WTC11 (cell line): Measurements from ENCODE around the gene POLG. TPM values are rescaled to one million over a fixed set of nuclear protein-coding genes. Genes with fewer than 3 reads are reported as not detected.

Source experiments
- ATAC-seq: fragments of 200-7000 bp; cut with Tn5 transposase; 2 replicates; pipeline ENCODE4 v1.10.0; 2021; ENCODE audit warnings: mild to moderate bottlenecking, moderate library complexity
- CTCF ChIA-PET: fragments of 300-600 bp; sonication (Branson Sonifier 250); formaldehyde crosslinking; loops from one replicate; lab custom pipeline; 2021; ENCODE audit warnings: antibody characterized with exemption; lab: Charles Lee
- POLR2A ChIA-PET: fragments of 350-600 bp; sonication (Branson Sonifier 250); formaldehyde crosslinking; loops from one replicate; lab custom pipeline; 2021; ENCODE audit warnings: antibody characterized with exemption; lab: Charles Lee
- DNase-seq: peaks from one replicate; pipeline ENCODE4 v3.0.0; 2021; ENCODE audit warnings: low spot score
- H3K27ac Mint-ChIP-seq: 2 replicates; pipeline ENCODE4 v1.8.0; 2021; ENCODE audit warnings: mixed read lengths
- H3K27me3 Mint-ChIP-seq: 2 replicates; pipeline ENCODE4 v1.8.0; 2021; ENCODE audit warnings: low read depth, mild to moderate bottlenecking, moderate library complexity, mixed read lengths
- H3K36me3 Mint-ChIP-seq: 2 replicates; pipeline ENCODE4 v1.8.0; 2021; ENCODE audit warnings: mixed read lengths
- H3K4me1 Mint-ChIP-seq: 2 replicates; pipeline ENCODE4 v1.8.0; 2022; ENCODE audit warnings: mixed read lengths
- H3K4me3 Mint-ChIP-seq: 2 replicates; pipeline ENCODE4 v1.8.0; 2021; ENCODE audit warnings: mild to moderate bottlenecking, moderate library complexity, mixed read lengths
- H3K9me3 Mint-ChIP-seq: 2 replicates; pipeline ENCODE4 v1.8.0; 2021; ENCODE audit warnings: mixed read lengths
- CREM ChIP-seq: sonication (generic); formaldehyde crosslinking; IDR thresholded peaks from 2 replicates; pipeline ENCODE4 v1.8.1; 2022; ENCODE audit warnings: mild to moderate bottlenecking, missing genetic modification reagents, moderate library complexity
- E2F1 ChIP-seq: sonication (generic); formaldehyde crosslinking; IDR thresholded peaks from 2 replicates; pipeline ENCODE4 v1.8.0; 2022; ENCODE audit warnings: mild to moderate bottlenecking, missing genetic modification reagents
- E2F4 ChIP-seq: sonication (generic); formaldehyde crosslinking; IDR thresholded peaks from 2 replicates; pipeline ENCODE4 v1.8.1; 2022; ENCODE audit warnings: low read depth, mild to moderate bottlenecking, moderate library complexity, missing genetic modification reagents, borderline replicate concordance
- GABPB1 ChIP-seq: sonication (generic); formaldehyde crosslinking; IDR thresholded peaks from 2 replicates; pipeline ENCODE4 v1.8.1; 2023; ENCODE audit warnings: mild to moderate bottlenecking, missing genetic modification reagents
- JAZF1 ChIP-seq: fragments of 250-450 bp; sonication (Bioruptor Pico); IDR thresholded peaks from 2 replicates; pipeline ENCODE4 v1.9.0; 2021; ENCODE audit warnings: moderate library complexity, mild to moderate bottlenecking, inconsistent platforms
- MAX ChIP-seq: sonication (generic); formaldehyde crosslinking; IDR thresholded peaks from 2 replicates; pipeline ENCODE4 v1.8.0; 2022; ENCODE audit warnings: mild to moderate bottlenecking, missing genetic modification reagents
- MYBL2 ChIP-seq: sonication (generic); formaldehyde crosslinking; IDR thresholded peaks from 2 replicates; pipeline ENCODE4 v1.8.1; 2023; ENCODE audit warnings: mild to moderate bottlenecking, moderate library complexity, missing genetic modification reagents
- NFYB ChIP-seq: sonication (generic); formaldehyde crosslinking; conservative IDR thresholded peaks from 2 replicates; pipeline ENCODE4 v1.8.0; 2022; ENCODE audit warnings: low read depth, missing genetic modification reagents
- NR2C2 ChIP-seq: sonication (generic); formaldehyde crosslinking; IDR thresholded peaks from 2 replicates; pipeline ENCODE4 v1.8.0; 2022; ENCODE audit warnings: mild to moderate bottlenecking, missing genetic modification reagents
- RELA ChIP-seq: sonication (generic); formaldehyde crosslinking; IDR thresholded peaks from 2 replicates; pipeline ENCODE4 v1.8.1; 2022; ENCODE audit warnings: missing genetic modification reagents, mild to moderate bottlenecking, borderline replicate concordance
- RORB ChIP-seq: fragments of 250-450 bp; sonication (Bioruptor Pico); IDR thresholded peaks from 2 replicates; pipeline ENCODE4 v1.9.0; 2021; ENCODE audit warnings: mild to moderate bottlenecking
- SMAD3 ChIP-seq: sonication (generic); formaldehyde crosslinking; IDR thresholded peaks from 2 replicates; pipeline ENCODE4 v1.8.0; 2022; ENCODE audit warnings: missing genetic modification reagents, mild to moderate bottlenecking, borderline replicate concordance
- SMAD4 ChIP-seq: sonication (generic); formaldehyde crosslinking; IDR thresholded peaks from 2 replicates; pipeline ENCODE4 v1.8.0; 2022; ENCODE audit warnings: mild to moderate bottlenecking, missing genetic modification reagents
- TEAD1 ChIP-seq: sonication (generic); formaldehyde crosslinking; IDR thresholded peaks from 2 replicates; pipeline ENCODE4 v1.8.0; 2022; ENCODE audit warnings: mild to moderate bottlenecking, missing genetic modification reagents
- TEAD4 ChIP-seq: sonication (generic); formaldehyde crosslinking; IDR thresholded peaks from 2 replicates; pipeline ENCODE4 v1.8.0; 2022; ENCODE audit warnings: mild to moderate bottlenecking, missing genetic modification reagents
- USF2 ChIP-seq: sonication (generic); formaldehyde crosslinking; IDR thresholded peaks from 2 replicates; pipeline ENCODE4 v1.8.1; 2023; ENCODE audit warnings: mild to moderate bottlenecking, missing genetic modification reagents, moderate library complexity
- ZBTB21 ChIP-seq: sonication (generic); formaldehyde crosslinking; IDR thresholded peaks from 2 replicates; pipeline ENCODE4 v1.8.1; 2023; ENCODE audit warnings: mild to moderate bottlenecking, missing genetic modification reagents, borderline replicate concordance
- ZNF121 ChIP-seq: sonication (generic); formaldehyde crosslinking; IDR thresholded peaks from 2 replicates; pipeline ENCODE4 v1.8.0; 2023; ENCODE audit warnings: missing genetic modification reagents
- ZNF219 ChIP-seq: sonication (generic); formaldehyde crosslinking; IDR thresholded peaks from 2 replicates; pipeline ENCODE4 v1.8.0; 2023; ENCODE audit warnings: missing genetic modification reagents, mild to moderate bottlenecking, borderline replicate concordance
- ZNF281 ChIP-seq: sonication (generic); formaldehyde crosslinking; IDR thresholded peaks from 2 replicates; pipeline ENCODE4 v1.8.0; 2023; ENCODE audit warnings: mild to moderate bottlenecking, missing genetic modification reagents
- ZNF396 ChIP-seq: fragments of 250-450 bp; sonication (Bioruptor Pico); IDR thresholded peaks from 2 replicates; pipeline ENCODE4 v1.8.0; 2021; ENCODE audit warnings: mild to moderate bottlenecking, moderate library complexity, borderline replicate concordance
- ZNF425 ChIP-seq: fragments of 250-450 bp; sonication (Bioruptor Pico); conservative IDR thresholded peaks from 2 replicates; pipeline ENCODE4 v1.9.0; 2021; ENCODE audit warnings: mild to moderate bottlenecking
- total RNA-seq: library from RNA; stranded (reverse); gene quantifications from 3 replicates; pipeline ENCODE4 v1.2.3, GENCODE V29; 2021

Gene POLG
- total RNA-seq, 1 experiment from 2014 or later, result 76.2 TPM

GRCh38 chr15:89368566-89369223, 34.1 kb upstream of the POLG start:
- ChIA-PET POLR2A (interaction anchor here (0.9 to 1.5 kb wide), 3 partner anchors 11 to 40 kb away, joined by 3 to 6 read pairs (median 6); no protein-coding TSS in a partner anchor), CTCF (interaction anchor here (0.9 to 2.9 kb wide), 11 partner anchors 9 to 124 kb away, joined by 3 to 59 read pairs (median 8); partner anchors contain the start of gene POLG)
- Mint-ChIP-seq H3K9me3 (no peaks in the 10 kb centered on the region), H3K27me3 (peaks cover 99% of the 10 kb centered on the region), H3K4me1 (peaks cover 30% of the 10 kb centered on the region), H3K36me3 (no peaks in the 10 kb centered on the region; the same call in 1 of the 2 replicates), H3K27ac (no peak overlapping the region), H3K4me3 (peak overlapping the region; percentile 43)
- TF ChIP-seq ZNF121 (no peak), TEAD4 (CRISPR knock-in tag) (no peak), NR2C2 (CRISPR knock-in tag) (no peak), SMAD4 (CRISPR knock-in tag) (no peak), USF2 (CRISPR knock-in tag) (no peak), ZBTB21 (CRISPR knock-in tag) (no peak), GABPB1 (CRISPR knock-in tag) (no peak), E2F1 (CRISPR knock-in tag) (no peak), ZNF396 (CRISPR knock-in tag) (no peak), ZNF219 (CRISPR knock-in tag) (no peak)
- peak; percentile 34 for ATAC-seq
- DNase-seq, result peak; percentile 63

- CTCF ChIA-PET, result interaction anchor here (0.8 to 2.9 kb wide), 11 partner anchors 8 to 1020 kb away, joined by 3 to 59 read pairs (median 8); partner anchors contain the start of gene POLG
- Mint-ChIP-seq H3K9me3 (no peaks in the 10 kb centered on the region), H3K27me3 (peaks cover 99% of the 10 kb centered on the region), H3K4me1 (peaks cover 29% of the 10 kb centered on the region), H3K4me3 (peak overlapping the region; percentile 61), H3K27ac (no peak overlapping the region), H3K36me3 (no peaks in the 10 kb centered on the region; the same call in 1 of the 2 replicates)
- ATAC-seq (peak; percentile 42), DNase-seq (peak; percentile 87)
- POLR2A ChIA-PET, result interaction anchor here (0.5 to 1.5 kb wide), 3 partner anchors 12 to 39 kb away, joined by 3 to 6 read pairs (median 6); no protein-coding TSS in a partner anchor
- TF ChIP-seq E2F1 (CRISPR knock-in tag), result 0 out of 2 replicates have a peak, but pooled peaks have one; percentile 34
- peak; percentile 96 for TF ChIP-seq E2F4 (CRISPR knock-in tag)
- peak; percentile 38; the same call in 1 of the 2 replicates for TF ChIP-seq CREM (CRISPR knock-in tag)
- TF ChIP-seq ZNF425, result no peak
- TF ChIP-seq MAX (CRISPR knock-in tag), result peak; percentile 71
- TF ChIP-seq SMAD3 (CRISPR knock-in tag), result peak; percentile 56; the same call in 1 of the 2 replicates
- no peak for TF ChIP-seq RORB
- peak; percentile 68; the same call in 1 of the 2 replicates for TF ChIP-seq TEAD1 (CRISPR knock-in tag)
- TF ChIP-seq NR2C2 (CRISPR knock-in tag), result peak; percentile 52; the same call in 1 of the 2 replicates
- TF ChIP-seq MYBL2 (CRISPR knock-in tag), result peak; percentile 67; the same call in 1 of the 2 replicates
- no peak for TF ChIP-seq JAZF1
- no peak for TF ChIP-seq RELA (CRISPR knock-in tag)
- peak; percentile 34; the same call in 1 of the 2 replicates for TF ChIP-seq ZNF281 (CRISPR knock-in tag)
- peak; percentile 58 for TF ChIP-seq NFYB (CRISPR knock-in tag)
Measured at GRCh38 chr15:89367485-89368451, 33.1 kb upstream of the POLG start.
